ENCODE results near the gene ASPSCR1. TPM values are rescaled to one million over a fixed set of nuclear protein-coding genes. Genes with fewer than 3 reads are reported as not detected.
A peak's percentile ranks its signal among the peaks of the same experiment; 100 is the strongest.

ASPSCR1 gene
- total and polyA plus RNA-seq, 10 of the 15 experiments (the other 5 are each of a cell fraction or from before 2014, with no cell fraction given) = 1.5 to 48.4 (median 25.4) TPM

- no peak for TF ChIP-seq ATF2 (IDR thresholded peaks at IDR 0.05; ENCODE audit: low read length)
Observed at GRCh38 chr17:81961087-81961511, 16.3 kb upstream of the ASPSCR1 start, which contains the start of gene NOTUM (continued).

GRCh38 chr17:81961521-81962498 lies 15.6 kb upstream of the ASPSCR1 start:
- no peak for FAIRE-seq
- no peaks in the 10 kb centered on the region for H4K20me1 ChIP-seq (ENCODE audit: control insufficient read depth, insufficient read depth)
- H3K9ac ChIP-seq (ENCODE audit: control insufficient read depth, insufficient read depth, low read length) = no peak overlapping the region
- no peak for ATAC-seq
- no peak overlapping the region for H3K4me3 ChIP-seq
- peak; percentile 72 for TF ChIP-seq HDAC6 (IDR thresholded peaks at IDR 0.05; ENCODE audit: unreplicated experiment)
- TF ChIP-seq SUPT20H (IDR thresholded peaks at IDR 0.05; ENCODE audit: borderline replicate concordance, control insufficient read depth, low read depth, low read length) = no peak
- no peaks in the 10 kb centered on the region for H3K79me2 ChIP-seq (ENCODE audit: control insufficient read depth, insufficient read depth, low read length)
- no peak overlapping the region for H2AFZ ChIP-seq (ENCODE audit: control insufficient read depth, low read depth, low read length)
- no peak overlapping the region for H3K4me2 ChIP-seq (ENCODE audit: control insufficient read depth, insufficient read depth)
- DNase-seq (ENCODE audit: low read depth, low spot score) = no peak
- H3K4me1 ChIP-seq (ENCODE audit: control insufficient read depth, insufficient read depth, low read length) = peaks cover 4% of the 10 kb centered on the region
- POLR2A ChIA-PET = no interaction called here
- SMC1A ChIA-PET (ENCODE audit: uncharacterized antibody, unreplicated experiment) = no interaction called here
- no peaks in the 10 kb centered on the region for H3K9me3 ChIP-seq (replicated peaks; ENCODE audit: control insufficient read depth, insufficient read depth, low read length)
- H3K27me3 ChIP-seq (replicated peaks in 1 of 2; ENCODE audit: control insufficient read depth in 2 of 2, insufficient read depth in 2 of 2, low read length in 1 of 2) = peaks cover 9 to 24% of the 10 kb centered on the region in 2 experiments
- CTCF ChIA-PET = no interaction called here
- in situ Hi-C loops (cut with MboI) = no loop called here
- RAD21 ChIA-PET (ENCODE audit: unreplicated experiment) = interaction anchor here (3.0 kb wide), 1 partner anchor 59 kb away, joined by 68 read pairs; the partner anchor contains the start of genes CENPX and LRRC45
- no TSS peak for BruUV-seq (replicated peaks)
- no peak overlapping the region for H3K27ac ChIP-seq (ENCODE audit: control insufficient read depth, insufficient read depth)
- intact Hi-C loops (cut with micrococcal nuclease; ENCODE audit: unreplicated experiment) = no loop called here
- WGBS (ENCODE audit: insufficient coverage, insufficient replicate concordance, low lambda C conversion rate, missing lambda C conversion rate) = 48% methylated on average over 54 of the region's 82 CpGs
- no peaks in the 10 kb centered on the region for H3K36me3 ChIP-seq (ENCODE audit: control insufficient read depth in 2 of 2, insufficient read depth in 2 of 2, low read length in 1 of 2)
